Parathyroid adenoma (tissue), 2 donors: ENCODE measurements around the gene IGFN1.

Experiments
- H2AFZ ChIP-seq: fragments of 300-600 bp; sonication (generic); one replicate; pipeline ENCODE4 v1.7.0; 2017; ENCODE audit warnings: antibody characterized with exemption, mild to moderate bottlenecking
- H3K27ac ChIP-seq: fragments of 300-600 bp; sonication (generic); one replicate; pipeline ENCODE4 v1.7.0; 2017
- H3K27me3 ChIP-seq: fragments of 300-600 bp; sonication (generic); one replicate; pipeline ENCODE4 v1.7.0; 2017; ENCODE audit warnings: low read length; ENCODE audit not compliant: control insufficient read depth, insufficient read depth
- H3K36me3 ChIP-seq: fragments of 300-600 bp; sonication (generic); one replicate; pipeline ENCODE4 v1.7.0; 2017; ENCODE audit warnings: low read length; ENCODE audit not compliant: control insufficient read depth, insufficient read depth
- H3K4me1 ChIP-seq: fragments of 300-600 bp; sonication (generic); one replicate; pipeline ENCODE4 v1.7.0; 2017; ENCODE audit warnings: control low read depth
- H3K4me2 ChIP-seq: fragments of 300-600 bp; sonication (generic); one replicate; pipeline ENCODE4 v1.7.0; 2017; ENCODE audit warnings: low read length
- H3K4me3 ChIP-seq: fragments of 300-600 bp; sonication (generic); one replicate; pipeline ENCODE4 v1.7.0; 2017; ENCODE audit warnings: low read depth, low read length
- H3K79me2 ChIP-seq: fragments of 300-600 bp; sonication (generic); one replicate; pipeline ENCODE4 v1.7.0; 2017; ENCODE audit warnings: control low read depth
- H3K9ac ChIP-seq: fragments of 300-600 bp; sonication (generic); one replicate; pipeline ENCODE4 v1.7.0; 2017; ENCODE audit warnings: mild to moderate bottlenecking
- H3K9me3 ChIP-seq: fragments of 300-600 bp; sonication (generic); one replicate; pipeline ENCODE4 v1.7.0; 2017; ENCODE audit warnings: low read length; ENCODE audit not compliant: control insufficient read depth
- TF ChIP-seq, protein P1 (sequence below): fragments of 300-600 bp; sonication (generic); IDR thresholded peaks from one replicate; pipeline ENCODE4 v1.7.0; 2017; ENCODE audit warnings: antibody characterized with exemption, mild to moderate bottlenecking
- donor health status: primary hyperparathyroidism.

IGFN1 gene

DNA sequence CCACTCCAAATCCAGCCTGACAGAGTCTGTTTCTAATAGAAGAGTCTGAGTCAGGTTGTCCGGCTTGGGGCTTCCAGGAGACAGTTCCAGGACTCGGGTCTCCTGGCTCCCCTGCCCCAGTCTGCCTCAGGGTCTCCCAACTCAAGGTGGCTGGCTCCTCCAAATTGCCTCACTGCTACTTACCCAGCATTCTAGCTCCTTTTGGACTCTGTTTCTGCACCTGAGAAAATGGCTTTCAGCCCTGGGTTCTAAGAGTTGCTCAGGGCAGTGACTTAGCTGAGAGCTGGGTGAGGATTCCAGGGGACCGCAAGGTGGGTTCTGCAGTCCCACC is 5.5 kb upstream of the IGFN1 start:
- H3K27ac ChIP-seq, result no peak overlapping the region
- H3K4me1 ChIP-seq, result no peaks in the 10 kb centered on the region
- H3K9ac ChIP-seq, result no peak overlapping the region
- no peaks in the 10 kb centered on the region for H3K36me3 ChIP-seq
- no peak overlapping the region for H3K4me3 ChIP-seq
- H3K27me3 ChIP-seq, result no peaks in the 10 kb centered on the region
- no peak overlapping the region for H3K4me2 ChIP-seq
- no peaks in the 10 kb centered on the region for H3K79me2 ChIP-seq
- no peaks in the 10 kb centered on the region for H3K9me3 ChIP-seq
- TF ChIP-seq, protein P1, sequence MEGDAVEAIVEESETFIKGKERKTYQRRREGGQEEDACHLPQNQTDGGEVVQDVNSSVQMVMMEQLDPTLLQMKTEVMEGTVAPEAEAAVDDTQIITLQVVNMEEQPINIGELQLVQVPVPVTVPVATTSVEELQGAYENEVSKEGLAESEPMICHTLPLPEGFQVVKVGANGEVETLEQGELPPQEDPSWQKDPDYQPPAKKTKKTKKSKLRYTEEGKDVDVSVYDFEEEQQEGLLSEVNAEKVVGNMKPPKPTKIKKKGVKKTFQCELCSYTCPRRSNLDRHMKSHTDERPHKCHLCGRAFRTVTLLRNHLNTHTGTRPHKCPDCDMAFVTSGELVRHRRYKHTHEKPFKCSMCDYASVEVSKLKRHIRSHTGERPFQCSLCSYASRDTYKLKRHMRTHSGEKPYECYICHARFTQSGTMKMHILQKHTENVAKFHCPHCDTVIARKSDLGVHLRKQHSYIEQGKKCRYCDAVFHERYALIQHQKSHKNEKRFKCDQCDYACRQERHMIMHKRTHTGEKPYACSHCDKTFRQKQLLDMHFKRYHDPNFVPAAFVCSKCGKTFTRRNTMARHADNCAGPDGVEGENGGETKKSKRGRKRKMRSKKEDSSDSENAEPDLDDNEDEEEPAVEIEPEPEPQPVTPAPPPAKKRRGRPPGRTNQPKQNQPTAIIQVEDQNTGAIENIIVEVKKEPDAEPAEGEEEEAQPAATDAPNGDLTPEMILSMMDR, result peak; percentile 41
- H2AFZ ChIP-seq, result no peak overlapping the region

DNA sequence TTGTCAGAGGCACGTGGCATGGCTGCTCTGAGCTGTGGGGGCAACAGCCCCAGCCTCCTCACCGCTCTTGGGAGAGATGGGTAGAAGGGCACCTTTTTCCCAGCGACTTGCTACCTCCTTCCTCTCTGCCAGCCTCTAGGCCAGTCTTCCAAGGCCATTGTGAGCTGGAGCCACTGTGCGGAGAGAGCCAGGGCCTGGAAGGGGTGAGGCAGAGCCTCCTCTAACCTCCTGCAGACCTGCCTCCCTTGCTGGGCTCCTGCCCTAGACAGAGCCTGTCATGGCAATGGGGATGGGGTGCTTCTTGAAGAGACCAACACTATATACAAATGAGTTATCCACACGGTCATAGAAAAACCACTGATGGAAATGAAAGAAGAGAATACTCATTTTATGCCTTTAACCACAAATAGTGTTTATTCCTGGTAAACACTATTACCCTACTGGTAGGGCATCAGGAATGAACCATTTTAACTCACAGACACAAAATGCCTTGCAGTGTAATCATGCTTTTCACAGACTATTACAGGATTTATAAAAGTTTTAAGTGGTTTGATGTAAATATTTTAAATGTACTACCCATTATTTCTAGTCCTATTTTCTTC is 5.0 kb upstream of the IGFN1 start:
- Histone ChIP-seq H3K4me3 (no peak overlapping the region), H3K27me3 (no peaks in the 10 kb centered on the region), H3K9ac (no peak overlapping the region), H3K9me3 (no peaks in the 10 kb centered on the region), H3K4me1 (no peaks in the 10 kb centered on the region), H3K79me2 (no peaks in the 10 kb centered on the region), H3K36me3 (no peaks in the 10 kb centered on the region), H3K4me2 (no peak overlapping the region), H2AFZ (no peak overlapping the region), H3K27ac (no peak overlapping the region)
- TF ChIP-seq, protein P1, result no peak

DNA sequence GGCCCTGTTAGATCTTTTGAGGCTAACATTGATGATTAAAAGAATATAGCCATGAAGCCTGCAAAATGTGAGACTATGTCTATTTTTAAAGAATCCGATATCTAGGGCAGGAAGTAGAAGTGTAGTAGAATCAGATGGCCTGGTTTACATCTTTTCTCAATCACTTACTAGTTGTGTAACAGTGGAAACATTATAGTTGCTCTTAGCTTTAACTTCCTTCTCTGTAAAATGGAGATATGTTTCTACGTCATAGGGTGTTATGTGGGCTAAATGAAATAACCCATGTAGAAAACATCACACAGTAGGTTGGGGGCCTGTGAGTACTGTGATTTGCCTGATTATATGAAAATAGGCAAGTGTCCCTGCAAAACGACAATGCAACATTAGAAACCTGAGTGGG is 4.4 kb upstream of the IGFN1 start:
- H3K36me3 ChIP-seq, result no peaks in the 10 kb centered on the region
- no peaks in the 10 kb centered on the region for H3K4me1 ChIP-seq
- H3K9me3 ChIP-seq, result no peaks in the 10 kb centered on the region
- H3K9ac ChIP-seq, result no peak overlapping the region
- no peak overlapping the region for H3K4me2 ChIP-seq
- no peak overlapping the region for H3K4me3 ChIP-seq
- no peak overlapping the region for H2AFZ ChIP-seq
- no peaks in the 10 kb centered on the region for H3K79me2 ChIP-seq
- TF ChIP-seq, protein P1, result no peak
- no peaks in the 10 kb centered on the region for H3K27me3 ChIP-seq
- no peak overlapping the region for H3K27ac ChIP-seq

DNA sequence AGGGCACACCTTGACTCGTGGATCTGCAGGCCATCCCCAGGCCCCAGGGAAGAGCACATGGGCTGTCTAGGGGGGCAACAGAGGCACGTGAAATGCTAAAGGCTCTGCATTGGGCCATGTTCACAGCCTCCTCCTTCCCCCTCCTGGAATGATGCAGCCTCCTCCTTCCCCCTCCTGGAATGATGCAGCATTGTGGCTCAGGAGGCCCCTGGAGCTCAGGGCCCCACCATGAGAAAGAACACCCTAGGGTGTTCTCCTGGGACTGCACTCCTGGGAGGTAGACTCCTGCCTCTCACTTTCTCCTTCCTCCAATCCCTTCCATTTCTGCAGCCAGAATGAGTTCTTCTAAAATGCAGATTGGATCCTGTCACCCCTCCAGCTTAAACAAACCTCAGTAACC is 1.5 kb upstream of the IGFN1 start:
- H3K4me2 ChIP-seq, result no peak overlapping the region
- no peaks in the 10 kb centered on the region for H3K36me3 ChIP-seq
- no peaks in the 10 kb centered on the region for H3K79me2 ChIP-seq
- no peaks in the 10 kb centered on the region for H3K9me3 ChIP-seq
- no peak overlapping the region for H3K4me3 ChIP-seq
- no peaks in the 10 kb centered on the region for H3K27me3 ChIP-seq
- H3K9ac ChIP-seq, result no peak overlapping the region
- no peak overlapping the region for H2AFZ ChIP-seq
- no peak overlapping the region for H3K27ac ChIP-seq
- TF ChIP-seq, protein P1, result no peak
- no peaks in the 10 kb centered on the region for H3K4me1 ChIP-seq

DNA sequence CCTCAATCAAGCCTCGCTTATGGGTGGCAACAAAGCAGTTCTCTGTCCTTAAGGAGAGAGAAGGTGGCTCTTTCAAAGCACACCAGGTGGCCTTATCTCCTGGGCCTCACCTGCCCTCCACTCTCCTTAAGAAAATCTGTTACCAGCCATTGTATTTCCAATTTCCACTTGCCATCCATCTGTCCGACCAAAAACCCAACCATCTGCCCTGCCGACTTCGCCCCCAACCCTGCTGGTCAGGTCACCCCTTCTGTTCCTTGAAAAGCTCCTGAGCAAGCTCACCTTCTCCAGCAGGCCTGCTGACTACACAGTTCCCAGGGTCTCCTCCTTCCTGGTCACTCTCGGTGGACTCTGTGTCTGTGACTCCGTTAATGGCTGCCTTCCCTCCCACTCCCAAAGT is 619 bp upstream of the IGFN1 start:
- Histone ChIP-seq H3K27ac (no peak overlapping the region), H3K36me3 (no peaks in the 10 kb centered on the region), H3K79me2 (no peaks in the 10 kb centered on the region), H3K9ac (no peak overlapping the region), H2AFZ (no peak overlapping the region), H3K4me1 (no peaks in the 10 kb centered on the region), H3K4me3 (no peak overlapping the region), H3K27me3 (no peaks in the 10 kb centered on the region), H3K9me3 (no peaks in the 10 kb centered on the region), H3K4me2 (no peak overlapping the region)
- TF ChIP-seq, protein P1, result no peak
